ENCODE measurements around the gene WAS.
"Not testable (repeated sequence)": the region's sequence is repeated elsewhere in the genome, so short reads cannot be mapped to it uniquely, and the experiment has no call there.

WAS gene

DNA sequence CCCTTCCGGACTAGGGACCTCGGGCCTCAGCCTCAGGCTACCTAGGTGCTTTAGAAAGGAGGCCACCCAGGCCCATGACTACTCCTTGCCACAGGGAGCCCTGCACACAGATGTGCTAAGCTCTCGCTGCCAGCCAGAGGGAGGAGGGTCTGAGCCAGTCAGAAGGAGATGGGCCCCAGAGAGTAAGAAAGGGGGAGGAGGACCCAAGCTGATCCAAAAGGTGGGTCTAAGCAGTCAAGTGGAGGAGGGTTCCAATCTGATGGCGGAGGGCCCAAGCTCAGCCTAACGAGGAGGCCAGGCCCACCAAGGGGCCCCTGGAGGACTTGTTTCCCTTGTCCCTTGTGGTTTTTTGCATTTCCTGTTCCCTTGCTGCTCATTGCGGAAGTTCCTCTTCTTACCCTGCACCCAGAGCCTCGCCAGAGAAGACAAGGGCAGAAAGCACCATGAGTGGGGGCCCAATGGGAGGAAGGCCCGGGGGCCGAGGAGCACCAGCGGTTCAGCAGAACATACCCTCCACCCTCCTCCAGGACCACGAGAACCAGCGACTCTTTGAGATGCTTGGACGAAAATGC is at the start of gene WAS:
Gene WAS (plus strand): TSS at position 389 of the 572 bp plus-strand sequence. CDS start 55 bp downstream, at position 444.
- Mint-ChIP-seq H3K27me3 (no peaks in the 10 kb centered on the region), H3K27ac (ENCODE audit: low read depth) (peak within 1 kb of the TSS; percentile 96), H3K4me1 (peaks cover 53% of the 10 kb centered on the region), H3K4me3 (peak within 1 kb of the TSS; percentile 96), H3K36me3 (ENCODE audit: insufficient read depth) (peaks cover 25% of the 10 kb centered on the region), H3K9me3 (no peaks in the 10 kb centered on the region)
- DNase-seq (ENCODE audit: low spot score in 2 of 2) = peak in 1 of 2 donors; percentile 15
- peak; percentile 82 for ATAC-seq (replicated peaks; ENCODE audit: extremely low read depth, poor library complexity, severe bottlenecking)

DNA sequence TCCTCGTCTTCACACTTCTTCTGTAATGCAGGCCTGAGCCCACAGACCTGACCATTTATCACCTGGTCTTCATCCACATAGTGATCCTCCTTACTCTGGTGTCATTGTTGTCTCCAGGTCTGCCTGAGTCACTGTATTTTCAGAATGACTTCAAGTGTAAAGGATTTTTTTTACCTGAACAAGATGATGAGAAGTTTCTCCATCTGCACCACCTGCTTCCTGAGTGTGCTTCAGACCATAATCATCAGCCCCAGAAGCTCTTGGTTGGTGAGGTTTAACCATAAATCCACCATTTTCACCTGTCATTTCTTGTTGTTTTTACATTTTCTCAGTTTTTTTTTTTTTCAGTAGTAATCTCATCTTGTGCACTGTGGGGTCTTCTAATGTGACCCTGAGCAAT is 47.3 kb upstream of the WAS start:
- H3K9me3 Mint-ChIP-seq = no peaks in the 10 kb centered on the region
- H3K27me3 Mint-ChIP-seq = no peaks in the 10 kb centered on the region
- DNase-seq (ENCODE audit: low spot score in 2 of 2) = no peak
- no peak for ATAC-seq (replicated peaks; ENCODE audit: extremely low read depth, poor library complexity, severe bottlenecking)
- H3K4me3 Mint-ChIP-seq = no peak overlapping the region
- H3K36me3 Mint-ChIP-seq (ENCODE audit: insufficient read depth) = peaks cover 3% of the 10 kb centered on the region
- no peaks in the 10 kb centered on the region for H3K4me1 Mint-ChIP-seq
- no peak overlapping the region for H3K27ac Mint-ChIP-seq (ENCODE audit: low read depth)

DNA sequence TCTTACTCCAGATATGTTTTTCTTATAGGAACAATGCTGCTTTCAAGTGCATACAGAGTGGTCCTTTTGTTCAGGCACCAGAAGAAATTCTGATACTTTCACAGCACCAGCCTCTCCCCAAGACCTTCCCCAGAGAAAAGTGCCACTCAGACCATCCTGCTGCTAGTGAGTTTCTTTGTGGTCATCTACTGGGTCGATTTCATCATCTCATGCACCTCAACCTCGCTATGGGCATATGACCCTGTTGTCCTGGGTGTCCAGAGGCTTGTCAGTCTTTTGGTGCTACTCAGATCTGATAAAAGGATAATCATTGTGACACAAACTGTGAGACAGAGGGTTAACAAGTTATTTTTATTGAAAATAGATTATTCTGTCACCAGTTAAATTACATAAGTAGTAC is 46.8 kb upstream of the WAS start:
- DNase-seq (ENCODE audit: low spot score in 2 of 2) = no peak
- H3K9me3 Mint-ChIP-seq = no peaks in the 10 kb centered on the region
- ATAC-seq (replicated peaks; ENCODE audit: extremely low read depth, poor library complexity, severe bottlenecking) = no peak

DNA sequence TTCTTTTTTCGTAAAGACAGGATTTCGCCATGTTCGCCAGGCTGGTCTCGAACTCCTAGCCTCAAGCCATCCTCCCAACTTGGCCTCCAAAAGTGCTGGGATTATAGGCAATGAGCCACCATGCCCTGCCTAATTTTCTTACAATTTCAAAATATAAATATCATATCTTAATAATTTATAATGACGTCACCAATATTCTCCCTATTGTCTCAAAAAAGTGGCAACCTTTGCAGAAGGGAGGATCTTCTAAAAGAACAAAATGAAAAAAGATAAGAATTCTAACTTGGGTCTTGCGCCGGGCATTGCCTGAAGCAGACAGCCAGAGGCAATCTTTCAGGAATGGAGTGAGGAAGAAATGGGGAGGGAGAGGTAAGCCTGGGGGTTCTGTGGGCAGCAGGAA is 37.9 kb upstream of the WAS start:
- no peak for ATAC-seq (replicated peaks; ENCODE audit: extremely low read depth, poor library complexity, severe bottlenecking)
- Mint-ChIP-seq H3K27ac (ENCODE audit: low read depth) (no peak overlapping the region), H3K4me3 (no peak overlapping the region), H3K4me1 (no peaks in the 10 kb centered on the region), H3K9me3 (no peaks in the 10 kb centered on the region), H3K27me3 (no peaks in the 10 kb centered on the region), H3K36me3 (ENCODE audit: insufficient read depth) (peaks cover 1% of the 10 kb centered on the region)
- DNase-seq (ENCODE audit: low spot score in 2 of 2) = no peak

More for the DNA sequence above, 46.8 kb upstream of the WAS start:
- H3K36me3 Mint-ChIP-seq (ENCODE audit: insufficient read depth) = peaks cover 3% of the 10 kb centered on the region
- H3K27ac Mint-ChIP-seq (ENCODE audit: low read depth) = no peak overlapping the region
- no peaks in the 10 kb centered on the region for H3K4me1 Mint-ChIP-seq
- H3K27me3 Mint-ChIP-seq = no peaks in the 10 kb centered on the region
- H3K4me3 Mint-ChIP-seq = no peak overlapping the region

DNA sequence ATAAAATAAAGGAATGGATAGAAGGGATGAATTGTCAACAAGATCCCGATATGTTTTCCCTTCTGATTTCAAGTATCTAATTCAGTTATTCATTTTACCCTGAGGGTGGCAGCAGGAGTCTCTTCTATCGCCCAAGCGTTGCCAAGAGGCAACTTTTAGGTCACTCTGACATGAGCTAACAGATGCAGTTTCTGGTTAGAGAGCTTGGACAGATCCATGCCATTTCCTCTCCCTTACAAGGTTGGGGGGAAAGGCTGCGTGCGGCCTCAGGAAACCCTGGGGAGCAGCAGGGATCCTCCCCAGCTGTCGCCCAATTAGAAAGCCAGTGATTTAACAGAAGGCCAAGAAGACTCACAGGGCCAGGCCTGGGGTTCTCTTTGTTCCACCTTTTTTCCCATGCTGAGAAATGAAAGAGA is 35.3 kb upstream of the WAS start:
- H3K27me3 Mint-ChIP-seq = no peaks in the 10 kb centered on the region
- no peaks in the 10 kb centered on the region for H3K4me1 Mint-ChIP-seq
- no peak overlapping the region for H3K27ac Mint-ChIP-seq (ENCODE audit: low read depth)
- no peak overlapping the region for H3K4me3 Mint-ChIP-seq
- no peaks in the 10 kb centered on the region for H3K9me3 Mint-ChIP-seq
- DNase-seq (ENCODE audit: low spot score in 2 of 2) (peak in 1 of 2 donors; percentile 10), ATAC-seq (replicated peaks; ENCODE audit: extremely low read depth, poor library complexity, severe bottlenecking) (peak; percentile 32)
- H3K36me3 Mint-ChIP-seq (ENCODE audit: insufficient read depth) = no peaks in the 10 kb centered on the region

DNA sequence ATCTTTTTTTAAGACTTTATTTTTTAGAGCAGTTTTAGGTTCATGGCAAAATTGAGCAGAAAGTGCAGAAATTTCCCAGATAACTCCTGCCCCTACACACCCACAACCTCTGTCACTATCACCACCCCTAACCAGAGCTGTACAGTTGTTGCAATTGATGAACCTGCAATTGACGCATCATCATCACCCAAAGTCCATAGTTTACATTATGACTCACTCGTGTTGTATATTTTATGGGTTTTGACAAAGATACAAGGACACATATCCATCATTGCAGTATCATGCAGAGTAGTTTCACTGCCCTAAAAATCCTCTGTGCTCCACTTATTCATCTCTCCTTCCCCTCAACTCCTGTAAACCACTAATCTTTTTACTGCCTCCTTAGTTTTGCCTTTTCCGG is 34.5 kb upstream of the WAS start:
- H3K9me3 Mint-ChIP-seq = no peaks in the 10 kb centered on the region
- H3K36me3 Mint-ChIP-seq (ENCODE audit: insufficient read depth) = no peaks in the 10 kb centered on the region
- no peaks in the 10 kb centered on the region for H3K4me1 Mint-ChIP-seq
- H3K27me3 Mint-ChIP-seq = no peaks in the 10 kb centered on the region
- H3K27ac Mint-ChIP-seq (ENCODE audit: low read depth) = no peak overlapping the region
- ATAC-seq (replicated peaks; ENCODE audit: extremely low read depth, poor library complexity, severe bottlenecking) (no peak), DNase-seq (ENCODE audit: low spot score in 2 of 2) (no peak)
- H3K4me3 Mint-ChIP-seq = no peak overlapping the region

DNA sequence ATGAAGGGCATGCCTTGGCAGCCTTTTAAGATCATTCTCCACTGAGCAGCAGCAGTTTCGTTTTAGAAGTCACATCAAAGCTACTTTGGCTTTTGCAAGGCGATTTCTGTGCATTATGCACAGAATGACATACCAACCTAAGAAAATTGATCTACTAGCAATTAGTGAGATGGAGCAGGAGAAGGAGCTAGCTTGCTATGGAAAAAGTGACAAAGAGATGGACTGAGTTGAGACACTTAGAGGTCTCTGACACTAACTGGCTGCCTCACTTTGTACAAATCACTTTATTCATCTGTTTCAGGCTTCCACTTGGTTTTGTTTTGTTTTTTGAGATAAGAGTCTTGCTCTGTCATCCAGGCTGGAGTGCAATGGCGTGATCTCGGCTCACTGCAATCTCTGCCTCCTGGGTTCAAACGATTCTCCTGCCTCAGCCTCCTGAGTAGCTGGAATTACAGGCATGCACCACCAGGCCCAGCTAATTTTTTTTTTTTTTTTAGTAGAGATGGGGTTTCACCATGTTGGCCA is 31.5 kb upstream of the WAS start:
- not testable (repeated sequence) for ATAC-seq (replicated peaks; ENCODE audit: extremely low read depth, poor library complexity, severe bottlenecking); H3K9me3 Mint-ChIP-seq; H3K27ac Mint-ChIP-seq (ENCODE audit: low read depth); H3K4me3 Mint-ChIP-seq; H3K4me1 Mint-ChIP-seq; H3K27me3 Mint-ChIP-seq; DNase-seq (ENCODE audit: low spot score in 2 of 2); H3K36me3 Mint-ChIP-seq (ENCODE audit: insufficient read depth)

DNA sequence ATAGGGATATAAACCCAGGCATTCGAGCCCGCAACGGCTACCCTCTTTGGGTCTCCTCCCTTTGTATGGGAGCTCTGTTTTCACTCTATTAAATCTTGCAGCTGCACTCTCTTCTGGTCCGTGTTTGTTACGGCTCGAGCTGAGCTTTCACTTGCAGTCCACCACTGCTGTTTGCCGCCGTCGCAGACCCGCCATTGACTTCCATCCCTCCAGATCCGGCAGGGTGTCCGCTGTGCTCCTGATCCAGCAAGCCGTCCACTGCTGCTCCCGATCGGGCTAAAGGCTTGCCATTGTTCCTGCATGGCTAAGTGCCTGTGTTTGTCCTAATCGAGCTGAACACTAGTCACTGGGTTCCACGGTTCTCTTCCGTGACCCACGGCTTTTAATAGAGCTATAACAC is 28.9 kb upstream of the WAS start:
- not testable (repeated sequence) for H3K4me1 Mint-ChIP-seq; H3K4me3 Mint-ChIP-seq; H3K27ac Mint-ChIP-seq (ENCODE audit: low read depth); H3K36me3 Mint-ChIP-seq (ENCODE audit: insufficient read depth); DNase-seq (ENCODE audit: low spot score in 2 of 2); ATAC-seq (replicated peaks; ENCODE audit: extremely low read depth, poor library complexity, severe bottlenecking); H3K27me3 Mint-ChIP-seq; H3K9me3 Mint-ChIP-seq

DNA sequence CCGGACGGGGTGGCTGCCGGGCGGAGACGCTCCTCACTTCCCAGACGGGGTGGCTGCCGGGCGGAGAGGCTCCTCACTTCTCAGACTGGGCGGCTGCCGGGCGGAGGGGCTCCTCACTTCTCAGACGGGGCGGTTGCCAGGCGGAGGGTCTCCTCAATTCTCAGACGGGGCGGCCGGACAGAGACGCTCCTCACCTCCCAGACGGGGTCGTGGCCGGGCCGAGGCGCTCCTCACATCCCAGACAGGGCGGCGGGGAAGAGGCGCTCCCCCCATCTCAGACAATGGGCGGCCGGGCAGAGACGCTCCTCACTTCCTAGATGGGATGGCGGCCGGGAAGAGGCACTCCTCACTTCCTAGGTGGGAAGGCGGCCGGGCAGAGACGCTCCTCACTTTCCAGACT is 23.9 kb upstream of the WAS start:
- not testable (repeated sequence) for H3K4me3 Mint-ChIP-seq; DNase-seq (ENCODE audit: low spot score in 2 of 2); ATAC-seq (replicated peaks; ENCODE audit: extremely low read depth, poor library complexity, severe bottlenecking); H3K9me3 Mint-ChIP-seq; H3K27ac Mint-ChIP-seq (ENCODE audit: low read depth); H3K27me3 Mint-ChIP-seq; H3K36me3 Mint-ChIP-seq (ENCODE audit: insufficient read depth)
- peaks cover 11% of the 10 kb centered on the region for H3K4me1 Mint-ChIP-seq

DNA sequence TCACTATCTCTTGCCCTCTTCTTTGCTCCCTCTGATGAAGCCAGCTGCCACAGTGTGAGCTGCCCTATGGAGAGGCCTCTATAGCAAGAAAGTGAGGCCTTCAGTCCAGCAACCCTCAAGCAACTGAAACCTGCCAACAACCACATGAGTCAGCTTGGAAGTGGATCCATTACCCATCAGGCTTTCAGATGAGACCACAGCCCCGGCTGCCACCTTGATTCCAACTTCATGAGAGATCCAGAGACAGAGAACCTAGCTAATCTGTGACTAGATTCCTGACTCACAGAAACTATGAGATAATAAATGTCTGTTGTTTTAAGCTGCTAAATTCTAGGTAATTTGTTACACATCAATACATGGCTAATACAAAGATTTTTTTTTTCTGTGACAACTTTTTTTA is 20.4 kb upstream of the WAS start:
- Mint-ChIP-seq H3K36me3 (ENCODE audit: insufficient read depth) (no peaks in the 10 kb centered on the region), H3K27ac (ENCODE audit: low read depth) (no peak overlapping the region), H3K4me1 (peaks cover 11% of the 10 kb centered on the region), H3K27me3 (no peaks in the 10 kb centered on the region), H3K4me3 (no peak overlapping the region), H3K9me3 (no peaks in the 10 kb centered on the region)
- DNase-seq (ENCODE audit: low spot score in 2 of 2) (no peak), ATAC-seq (replicated peaks; ENCODE audit: extremely low read depth, poor library complexity, severe bottlenecking) (no peak)

DNA sequence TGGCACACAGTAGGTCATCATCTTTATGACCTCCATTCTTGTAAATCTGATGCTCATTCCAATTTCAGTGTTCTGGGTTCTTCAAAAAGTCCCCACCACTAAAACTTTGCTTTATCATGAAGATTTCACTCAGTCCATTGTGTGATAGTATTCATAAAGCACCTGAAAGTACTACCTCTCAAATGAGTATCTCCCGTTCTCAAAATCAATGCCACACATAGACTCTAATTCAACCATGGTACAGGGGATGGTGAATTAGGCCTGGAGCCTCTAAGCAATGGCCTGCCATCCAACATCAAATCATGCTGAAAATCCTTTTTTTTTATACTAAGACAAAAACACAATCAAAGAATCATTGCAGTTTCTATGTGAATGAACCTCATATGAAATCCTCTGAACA is 19.4 kb upstream of the WAS start:
- H3K27ac Mint-ChIP-seq (ENCODE audit: low read depth) = no peak overlapping the region
- H3K4me1 Mint-ChIP-seq = peaks cover 11% of the 10 kb centered on the region
- H3K27me3 Mint-ChIP-seq = no peaks in the 10 kb centered on the region
- H3K4me3 Mint-ChIP-seq = no peak overlapping the region
- H3K36me3 Mint-ChIP-seq (ENCODE audit: insufficient read depth) = no peaks in the 10 kb centered on the region
- no peaks in the 10 kb centered on the region for H3K9me3 Mint-ChIP-seq
- no peak for ATAC-seq (replicated peaks; ENCODE audit: extremely low read depth, poor library complexity, severe bottlenecking)
- DNase-seq (ENCODE audit: low spot score in 2 of 2) = no peak

DNA sequence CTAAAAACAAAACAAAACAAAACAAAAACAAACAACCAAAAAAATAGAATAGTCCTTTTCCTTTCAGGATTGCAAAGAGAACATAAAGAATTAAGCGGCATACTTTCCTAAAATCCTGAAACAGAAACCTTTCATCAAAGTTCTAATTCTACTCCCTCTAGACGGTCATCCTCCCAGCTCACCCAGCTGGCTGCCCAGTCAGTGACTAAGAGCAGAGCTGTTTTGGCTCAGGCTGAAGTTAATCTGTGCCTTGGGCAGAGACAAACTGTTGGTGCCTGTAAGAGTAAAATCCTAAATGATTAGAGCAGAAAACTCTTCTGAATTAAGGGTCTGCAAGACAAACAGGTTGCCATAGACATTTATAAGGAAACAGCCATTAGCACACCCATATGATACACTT is 17.6 kb upstream of the WAS start:
- no peak for ATAC-seq (replicated peaks; ENCODE audit: extremely low read depth, poor library complexity, severe bottlenecking)
- Mint-ChIP-seq H3K36me3 (ENCODE audit: insufficient read depth) (no peaks in the 10 kb centered on the region), H3K4me3 (no peak overlapping the region), H3K27ac (ENCODE audit: low read depth) (no peak overlapping the region), H3K9me3 (no peaks in the 10 kb centered on the region), H3K27me3 (no peaks in the 10 kb centered on the region), H3K4me1 (peaks cover 7% of the 10 kb centered on the region)
- DNase-seq (ENCODE audit: low spot score in 2 of 2) = no peak

DNA sequence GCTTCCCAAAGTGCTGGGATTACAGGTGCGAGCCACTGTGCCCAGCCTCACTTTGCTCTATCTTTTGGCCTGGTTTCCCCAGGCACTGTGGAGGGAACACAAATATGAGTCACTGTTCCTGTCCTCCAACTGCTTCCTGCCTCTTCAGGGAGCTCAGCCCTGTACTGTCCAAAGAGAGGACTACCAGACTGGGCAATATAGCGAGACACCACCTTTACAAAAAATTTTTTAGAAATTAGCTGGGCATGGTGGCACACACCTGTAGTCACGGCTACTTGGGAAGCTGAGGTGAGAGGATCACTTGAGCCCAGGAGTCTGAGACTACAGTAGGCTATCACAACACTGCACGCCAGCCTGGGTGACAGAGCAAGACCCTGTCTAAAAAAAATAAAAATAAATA is 16.9 kb upstream of the WAS start:
- Mint-ChIP-seq H3K4me3 (no peak overlapping the region), H3K36me3 (ENCODE audit: insufficient read depth) (no peaks in the 10 kb centered on the region), H3K27me3 (no peaks in the 10 kb centered on the region), H3K27ac (ENCODE audit: low read depth) (no peak overlapping the region), H3K4me1 (peaks cover under 1% of the 10 kb centered on the region), H3K9me3 (no peaks in the 10 kb centered on the region)
- ATAC-seq (replicated peaks; ENCODE audit: extremely low read depth, poor library complexity, severe bottlenecking) (no peak), DNase-seq (ENCODE audit: low spot score in 2 of 2) (no peak)

All from central memory CD8-positive, alpha-beta T cell (primary cell).